Body of pancreas (tissue), 4 donors: ENCODE data around the gene LMX1B. TPM values are rescaled to one million over a fixed set of nuclear protein-coding genes. Genes with fewer than 3 reads are reported as not detected.

Experiments
- ATAC-seq: fragments of 150-250 bp; one replicate; pipeline ENCODE4 v1.9.1; 2016
- DNase-seq, 4 donors: peaks; one replicate each; pipeline ENCODE4 v3.0.0-alpha.2; 2019
- H3K27ac ChIP-seq, 4 donors: fragments of 200-600 bp; sonication (generic); 1 replicate in 3 of 4; 2 replicates in 1 of 4; pipeline versions ENCODE4 v1.5.1 to v1.6.1; 2016 to 2019; ENCODE audit warnings: mild to moderate bottlenecking in 1 of 4, mixed read lengths in 1 of 4, moderate library complexity in 1 of 4
- H3K27me3 ChIP-seq, 2 donors: fragments of 200-600 bp; sonication (generic); one replicate each; pipeline ENCODE4 v1.6.0; 2016; ENCODE audit warnings: mild to moderate bottlenecking in 1 of 2
- H3K36me3 ChIP-seq, 2 donors: fragments of 200-600 bp; sonication (generic); replicated peaks in 1 of 2; 2 replicates each; pipeline ENCODE4 v1.5.1; 2016; ENCODE audit warnings: low read depth in 2 of 2; ENCODE audit not compliant: insufficient read depth in 1 of 2
- H3K4me1 ChIP-seq: fragments of 200-600 bp; sonication (generic); one replicate; pipeline ENCODE4 v1.6.0; 2016
- H3K4me3 ChIP-seq, 2 donors: fragments of 200-600 bp; sonication (generic); 1 replicate in 1 of 2; 2 replicates in 1 of 2; pipeline ENCODE4 v1.5.1; 2016 to 2019
- H3K9me3 ChIP-seq, 3 donors: fragments of 200-600 bp; sonication (generic); 1 replicate in 2 of 3; 2 replicates in 1 of 3; pipeline ENCODE4 v1.5.1; 2016
- CTCF ChIP-seq, 7 experiments: fragments of 450-650 bp in 4 of 7; fragments of 200-600 bp in 3 of 7; sonication (generic) in 3 of 7; IDR thresholded peaks; one replicate each; pipeline ENCODE4 v1.5.1; 2016 to 2019; ENCODE audit warnings: antibody characterized with exemption in 7 of 7
- POLR2A ChIP-seq, 3 donors: fragments of 450-650 bp; IDR thresholded peaks; one replicate each; pipeline ENCODE4 v1.6.1; 2016; ENCODE audit warnings: antibody characterized with exemption in 3 of 3, mild to moderate bottlenecking in 2 of 3
- WGBS, 2 donors: methylation state at CpG; one replicate each; pipeline ENCODE4 v1.1.5; 2017; 5-methylcytosine and 5-hydroxymethylcytosine counted together
- intact Hi-C: fragments of 100-400 bp; cut with DNase I; formaldehyde crosslinking; loops from one replicate; pipeline ENCODE4 v1.15.1; 2023
- total RNA-seq, 2 donors: library from RNA; depleted of rRNA; stranded (reverse); fragments of >200 nt; gene quantifications; one replicate each; pipeline ENCODE4 v1.1.0, GENCODE V29; 2016

The LMX1B gene
- total RNA-seq, 2 donors from 2014 or later = 0.26 TPM; not detected in 1

GRCh38 chr9:126733005-126733404 lies 119.3 kb downstream of the LMX1B start:
- WGBS, 2 donors = 69 to 70% methylated on average over 3 of the region's 3 CpGs

DNA sequence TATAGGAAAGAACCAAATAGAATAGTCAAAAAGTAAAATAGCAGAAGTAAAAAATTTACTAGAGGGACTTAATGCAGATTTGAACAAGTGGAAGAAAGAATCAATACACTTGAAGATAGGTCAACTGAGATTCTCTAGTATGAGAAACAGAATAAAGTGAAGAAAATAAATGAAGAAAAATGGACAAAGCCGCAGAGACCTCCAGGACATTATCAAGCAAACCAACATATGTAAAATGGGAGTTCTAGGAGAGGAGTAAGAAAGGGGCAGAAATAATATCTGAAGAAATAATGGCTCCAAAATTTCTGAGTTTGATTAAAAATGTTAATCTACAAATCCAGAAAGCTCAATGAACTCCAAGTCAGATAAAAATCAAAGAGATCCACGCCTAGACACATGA lies 121.1 kb downstream of the LMX1B start:
- Histone ChIP-seq H3K9me3 (peaks cover 0 to 8% (median 0%) of the 10 kb centered on the region in 3 donors), H3K4me1 (no peaks in the 10 kb centered on the region), H3K27me3 (no peaks in the 10 kb centered on the region), H3K36me3 (no peaks in the 10 kb centered on the region), H3K4me3 (no peak overlapping the region), H3K27ac (no peak overlapping the region)
- intact Hi-C loops = no loop called here
- WGBS, 2 donors = 67 to 72% methylated on average over 2 of the region's 2 CpGs
- no peak for TF ChIP-seq POLR2A (IDR thresholded peaks at IDR 0.05)
- no peak for TF ChIP-seq CTCF (IDR thresholded peaks at IDR 0.05)
- DNase-seq (no peak), ATAC-seq (no peak)

More at GRCh38 chr9:126733005-126733404, 119.3 kb downstream of the LMX1B start:
- Histone ChIP-seq H3K36me3 (no peaks in the 10 kb centered on the region), H3K9me3 (peaks cover 0 to 8% (median 0%) of the 10 kb centered on the region in 3 donors), H3K4me3 (no peak overlapping the region), H3K27me3 (no peaks in the 10 kb centered on the region), H3K4me1 (no peaks in the 10 kb centered on the region), H3K27ac (no peak overlapping the region)
- DNase-seq = no peak
- TF ChIP-seq POLR2A (IDR thresholded peaks at IDR 0.05) (no peak), CTCF (IDR thresholded peaks at IDR 0.05) (no peak)
- ATAC-seq = no peak
- intact Hi-C loops = no loop called here

GRCh38 chr9:126735482-126735881 lies 121.8 kb downstream of the LMX1B start:
- Histone ChIP-seq H3K27me3 (no peaks in the 10 kb centered on the region), H3K36me3 (no peaks in the 10 kb centered on the region), H3K4me3 (no peak overlapping the region), H3K4me1 (no peaks in the 10 kb centered on the region), H3K9me3 (peaks cover 0 to 8% (median 0%) of the 10 kb centered on the region in 3 donors), H3K27ac (no peak overlapping the region)
- TF ChIP-seq POLR2A (IDR thresholded peaks at IDR 0.05) (no peak), CTCF (IDR thresholded peaks at IDR 0.05) (no peak)
- DNase-seq (no peak), ATAC-seq (no peak)
- intact Hi-C loops = no loop called here
- 78 to 91% methylated on average over 1 of the region's 1 CpG for WGBS, 2 donors

- Histone ChIP-seq H3K36me3 (no peaks in the 10 kb centered on the region), H3K9me3 (peaks cover 0 to 8% (median 0%) of the 10 kb centered on the region in 3 donors), H3K27me3 (no peaks in the 10 kb centered on the region), H3K4me1 (no peaks in the 10 kb centered on the region), H3K27ac (no peak overlapping the region), H3K4me3 (no peak overlapping the region)
- intact Hi-C loops = no loop called here
- DNase-seq (no peak), ATAC-seq (no peak)
- 33 to 64% methylated on average over 1 of the region's 1 CpG for WGBS, 2 donors
- no peak for TF ChIP-seq CTCF (IDR thresholded peaks at IDR 0.05)
- TF ChIP-seq POLR2A (IDR thresholded peaks at IDR 0.05) = no peak
Observed at GRCh38 chr9:126738553-126738952, 124.8 kb downstream of the LMX1B start.

DNA sequence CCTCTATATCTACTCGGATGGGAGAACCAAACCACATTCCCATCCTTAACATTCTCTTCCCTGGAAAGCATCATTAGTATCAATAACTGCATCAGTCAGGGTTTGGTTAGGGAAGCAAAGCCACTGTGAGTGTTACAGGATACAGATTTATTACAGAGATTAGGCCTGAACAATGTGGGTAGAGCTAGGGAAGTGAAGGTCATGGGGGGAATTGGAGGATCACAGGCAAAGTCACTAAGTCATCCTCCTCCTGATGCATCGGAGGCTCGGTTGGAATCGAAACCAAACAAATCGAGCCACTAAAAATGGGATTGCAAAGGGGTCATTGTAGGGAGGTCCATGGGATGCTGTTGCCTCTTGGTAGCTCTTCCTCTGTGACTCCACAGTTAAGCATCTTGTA lies 129.3 kb downstream of the LMX1B start:
- H3K36me3 ChIP-seq = no peaks in the 10 kb centered on the region
- no peaks in the 10 kb centered on the region for H3K9me3 ChIP-seq
- intact Hi-C loops = no loop called here
- WGBS, 2 donors = 66 to 76% methylated on average over 5 of the region's 5 CpGs
- DNase-seq = no peak
- H3K27ac ChIP-seq = no peak overlapping the region
- H3K4me1 ChIP-seq = no peaks in the 10 kb centered on the region
- H3K4me3 ChIP-seq = no peak overlapping the region
- TF ChIP-seq POLR2A (IDR thresholded peaks at IDR 0.05) (no peak), CTCF (IDR thresholded peaks at IDR 0.05) (no peak)
- ATAC-seq = no peak
- H3K27me3 ChIP-seq = no peaks in the 10 kb centered on the region
